Esophagus mucosa (tissue), 1 donor: ENCODE results near the gene PLOD2. TPM values are rescaled to one million over a fixed set of nuclear protein-coding genes. Genes with fewer than 3 reads are reported as not detected.
A peak's percentile ranks its signal among the peaks of the same experiment; 100 is the strongest.

ENCODE experiments used
- ATAC-seq: fragments of 200-7000 bp; cut with Tn5 transposase; one replicate; pipeline ENCODE4 v1.9.1; 2020
- total RNA-seq: library from RNA; stranded (reverse); gene quantifications from one replicate; pipeline ENCODE4 v1.2.4, GENCODE V29; 2023
- donor health status: DM: yes; HTN: yes; CAD: no.

Gene PLOD2
- total RNA-seq, 1 donor from 2014 or later = 14.5 TPM

DNA sequence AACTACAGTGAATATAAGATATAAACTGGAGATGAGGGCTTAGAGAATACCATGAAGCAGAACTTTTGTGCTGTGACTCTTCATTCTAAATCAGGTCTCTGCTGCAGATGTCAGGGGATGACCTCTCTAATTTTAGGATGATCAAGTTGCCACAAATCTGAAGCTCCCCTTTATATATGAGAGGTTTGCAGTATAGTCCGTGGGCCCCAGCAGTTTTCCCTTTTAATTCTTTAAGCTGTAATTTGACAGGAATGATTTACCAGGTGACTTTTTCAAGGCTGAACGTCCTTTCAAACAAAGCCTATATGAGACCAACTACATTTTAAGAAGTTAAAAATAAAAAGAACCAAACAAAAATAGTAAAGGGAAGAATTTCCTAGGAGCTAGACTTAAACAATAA, 4.9 kb upstream of the PLOD2 start:
- ATAC-seq = no peak

GRCh38 chr3:146164971-146165769, 4.2 kb upstream of the PLOD2 start:
- no peak for ATAC-seq

- ATAC-seq = no peak
Measured at GRCh38 chr3:146164506-146164905, 3.5 kb upstream of the PLOD2 start.

DNA sequence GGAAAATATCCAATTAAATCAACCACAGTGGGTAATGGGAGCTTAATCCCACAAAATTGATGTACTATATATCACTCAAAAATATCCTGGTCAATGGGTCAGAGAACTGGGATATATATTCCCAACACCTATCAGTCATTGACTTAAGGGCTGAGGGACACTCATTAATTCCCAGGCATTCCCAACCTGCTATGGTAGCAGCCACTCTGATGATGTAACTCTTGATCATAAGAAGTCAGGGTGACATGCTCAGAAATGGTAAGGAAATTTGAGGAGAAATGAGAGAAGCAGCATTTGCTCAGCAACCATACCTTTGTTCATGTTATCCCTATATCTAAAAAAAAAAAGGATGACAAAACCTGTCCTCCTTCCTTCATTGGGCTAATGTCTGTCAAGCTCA, 3.1 kb upstream of the PLOD2 start:
- no peak for ATAC-seq

DNA sequence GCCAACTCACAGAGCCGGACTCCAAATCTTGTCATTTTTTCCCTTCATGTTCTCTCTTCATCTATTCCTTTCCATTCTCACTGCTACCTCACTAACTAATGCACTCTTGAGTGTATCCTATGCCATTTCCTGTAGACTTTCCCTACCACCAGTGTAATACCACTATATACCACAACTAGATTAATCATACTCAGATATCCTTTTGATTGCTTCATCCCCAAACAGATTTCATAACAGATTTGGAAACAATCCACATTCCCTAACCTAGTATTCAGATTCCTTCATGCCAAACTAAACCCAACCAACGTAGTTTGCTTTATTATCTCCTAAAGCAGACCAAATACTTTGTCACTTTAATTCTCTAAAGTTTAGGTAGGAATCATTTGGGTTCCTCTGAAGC, 2.6 kb upstream of the PLOD2 start:
- peak; percentile 74 for ATAC-seq

- no peak for ATAC-seq
Measured at GRCh38 chr3:146162561-146162960, 1.6 kb upstream of the PLOD2 start.

GRCh38 chr3:146161663-146162002, 649 bp upstream of the PLOD2 start:
- no peak for ATAC-seq

DNA sequence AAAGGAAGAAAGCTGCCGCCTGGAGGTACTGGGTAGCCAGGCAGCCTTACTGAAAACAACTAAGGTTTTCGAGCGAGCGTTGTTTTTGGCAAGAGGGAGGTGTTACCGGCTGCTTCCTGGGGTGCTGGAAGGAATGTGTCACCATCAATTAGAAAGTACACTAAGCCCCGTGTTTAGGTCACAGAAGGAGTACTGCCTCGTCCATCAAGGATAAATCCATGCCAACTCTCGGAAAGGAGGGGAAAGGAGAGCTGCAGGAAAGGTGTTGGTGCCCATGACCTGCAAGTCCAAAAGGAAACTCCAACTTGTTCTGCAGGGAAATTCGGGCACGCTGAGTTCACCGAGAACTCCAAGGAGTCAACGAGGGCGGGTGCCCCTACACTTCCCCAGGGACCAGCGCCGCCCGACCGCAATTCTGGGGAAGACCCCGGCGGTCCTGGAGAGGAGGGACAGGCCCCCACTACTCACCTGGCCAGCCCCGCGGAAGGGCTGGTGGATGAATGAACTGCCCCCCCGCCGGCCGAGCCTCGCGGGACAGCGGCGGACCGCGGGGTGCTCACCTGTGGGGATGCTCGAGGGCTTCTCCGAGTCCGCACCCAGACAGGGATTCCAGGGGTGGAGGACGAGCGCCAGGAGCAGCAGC, 542 bp downstream of the PLOD2 start:
- ATAC-seq = peak; percentile 70

DNA sequence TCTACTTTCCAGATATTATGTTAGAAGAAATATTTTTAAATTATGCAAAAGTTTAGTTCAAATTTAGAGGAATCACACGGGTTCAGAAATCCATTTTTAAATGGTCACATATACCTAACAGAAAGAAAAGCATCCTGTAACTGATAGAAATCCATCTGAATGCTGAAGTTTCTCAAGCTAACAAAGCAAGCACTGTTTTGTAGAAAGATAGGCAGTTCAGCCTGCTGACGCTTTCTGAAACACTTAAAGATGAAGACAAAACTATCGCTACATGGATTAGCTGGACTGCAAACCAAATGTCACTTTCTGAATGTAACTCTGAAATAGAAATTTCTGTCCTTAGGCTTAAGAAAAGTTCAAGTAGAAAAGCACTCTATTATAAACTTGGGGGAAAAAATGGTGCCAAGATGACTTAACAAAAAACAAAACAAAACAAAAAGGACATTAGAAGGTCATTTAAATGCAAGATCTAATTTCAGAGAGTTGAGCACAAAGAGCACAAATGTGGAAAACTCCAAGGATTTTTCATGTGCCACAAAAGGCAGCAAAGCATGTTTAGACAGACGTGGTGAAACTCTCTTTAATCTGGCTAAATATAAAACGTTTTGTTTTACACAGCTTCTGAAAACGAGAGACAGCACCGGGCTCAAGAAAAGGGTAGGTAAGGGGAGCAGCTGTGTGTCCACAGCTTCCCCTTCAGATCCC, 1.2 kb downstream of the PLOD2 start:
- ATAC-seq = no peak

GRCh38 chr3:146159037-146159436, 1.9 kb downstream of the PLOD2 start:
- ATAC-seq = no peak

GRCh38 chr3:146157325-146158060, 3.5 kb downstream of the PLOD2 start:
- no peak for ATAC-seq

DNA sequence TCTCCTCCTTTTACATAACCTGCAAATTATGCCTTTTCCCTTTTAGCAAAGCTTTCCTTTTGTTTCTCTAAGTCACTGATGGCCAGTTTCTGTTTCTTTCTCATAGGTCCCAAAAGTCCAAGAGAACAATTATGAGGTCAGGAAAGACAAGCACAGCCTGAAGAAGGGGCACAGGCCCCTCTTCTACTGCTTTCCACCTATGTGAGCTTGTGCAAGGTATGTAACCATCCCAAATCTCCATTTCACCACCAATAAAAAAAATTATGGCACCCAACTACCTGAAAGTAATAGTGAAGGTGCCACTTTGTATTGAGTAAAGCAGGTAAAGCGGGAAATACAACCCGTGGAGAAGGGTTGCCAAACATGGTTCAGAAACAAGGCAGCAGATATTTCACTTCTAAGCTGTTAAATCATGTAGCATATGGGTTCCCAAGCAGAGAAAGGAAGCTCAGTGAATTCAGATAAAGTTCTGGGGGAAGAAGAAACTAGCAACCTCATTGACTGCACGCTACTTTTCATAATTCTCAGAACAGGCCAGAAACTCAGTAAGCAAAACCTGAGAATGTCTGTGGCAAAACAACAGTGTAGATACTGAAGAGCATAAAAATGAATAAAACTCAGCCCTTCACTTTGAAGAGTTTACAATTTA, 4.2 kb downstream of the PLOD2 start:
- ATAC-seq = no peak

- no peak for ATAC-seq
Measured at GRCh38 chr3:146156095-146156494, 4.9 kb downstream of the PLOD2 start.

- no peak for ATAC-seq
Measured at GRCh38 chr3:146154995-146155394, 6.0 kb downstream of the PLOD2 start.

DNA sequence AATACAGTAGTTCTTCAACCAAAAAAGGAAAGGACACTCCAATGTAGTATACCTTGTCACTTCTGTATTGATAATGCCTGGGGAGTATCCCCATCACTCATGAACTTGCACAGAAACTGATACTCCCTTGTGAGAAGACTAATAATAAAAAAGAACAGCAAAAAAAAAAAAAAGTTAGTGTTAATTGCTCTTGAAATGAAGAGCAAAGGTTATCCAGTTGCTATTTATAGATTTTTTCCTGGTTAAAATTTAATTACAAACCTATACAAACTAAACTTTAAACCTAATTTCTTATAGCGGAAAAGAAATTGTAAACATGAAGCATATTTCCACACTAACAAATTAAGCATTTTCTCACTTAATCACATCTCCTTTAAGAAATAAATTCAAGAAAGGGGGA, 6.7 kb downstream of the PLOD2 start:
- ATAC-seq = no peak

GRCh38 chr3:146153429-146153828, 7.6 kb downstream of the PLOD2 start:
- ATAC-seq = no peak

- no peak for ATAC-seq
Measured at GRCh38 chr3:146152834-146153233, 8.2 kb downstream of the PLOD2 start.

DNA sequence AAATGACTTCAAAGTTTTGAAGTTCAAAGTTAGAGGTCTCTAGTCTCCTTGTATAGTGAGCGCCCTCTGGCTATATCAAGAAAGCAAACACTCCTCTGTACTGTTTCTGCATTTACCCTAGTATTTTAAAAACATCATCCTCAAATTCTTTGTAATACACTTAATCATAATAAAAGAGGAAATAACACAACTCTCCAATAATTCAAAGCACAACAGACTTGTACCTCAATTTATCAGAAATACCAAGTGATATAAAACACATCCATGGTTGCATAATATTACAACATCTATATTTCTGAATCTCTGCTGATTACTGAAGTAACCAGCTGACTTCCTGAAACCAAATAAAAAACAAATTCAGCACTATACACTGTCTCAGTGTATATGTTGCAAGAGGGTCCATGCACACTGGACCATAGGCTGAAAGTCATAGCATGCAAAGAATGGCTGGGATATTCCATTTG, 12.5 kb downstream of the PLOD2 start:
- no peak for ATAC-seq

GRCh38 chr3:146145642-146146041, 15.3 kb downstream of the PLOD2 start:
- ATAC-seq = no peak

DNA sequence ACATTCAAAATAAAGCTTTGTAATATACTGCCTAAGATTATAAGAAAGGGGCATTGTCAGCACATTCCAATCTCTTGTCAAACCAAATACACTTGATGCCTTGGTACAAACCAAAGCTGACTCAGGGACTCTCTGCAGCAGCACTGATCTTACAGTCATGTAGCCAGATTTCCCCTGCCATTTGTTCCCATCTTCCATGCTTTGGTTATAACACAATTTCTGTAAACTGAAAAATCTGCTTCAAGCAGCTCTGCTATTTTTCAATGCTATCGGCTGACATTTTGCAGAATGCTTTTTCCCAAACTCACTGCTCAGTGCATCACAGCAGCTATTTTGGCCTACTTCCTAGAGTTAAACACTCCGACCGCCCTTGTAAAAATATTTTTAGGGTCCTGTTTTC, 18.2 kb downstream of the PLOD2 start:
- ATAC-seq = no peak

- no peak for ATAC-seq
Measured at GRCh38 chr3:146139586-146140110, 21.3 kb downstream of the PLOD2 start.

GRCh38 chr3:146138902-146139301, 22.1 kb downstream of the PLOD2 start:
- no peak for ATAC-seq
